Central memory CD4-positive, alpha-beta T cell (primary cell): ENCODE results near the gene UBXN2A.

Source experiments
- DNase-seq: peaks from one replicate; pipeline ENCODE4 v3.0.0; 2022

UBXN2A gene

DNA sequence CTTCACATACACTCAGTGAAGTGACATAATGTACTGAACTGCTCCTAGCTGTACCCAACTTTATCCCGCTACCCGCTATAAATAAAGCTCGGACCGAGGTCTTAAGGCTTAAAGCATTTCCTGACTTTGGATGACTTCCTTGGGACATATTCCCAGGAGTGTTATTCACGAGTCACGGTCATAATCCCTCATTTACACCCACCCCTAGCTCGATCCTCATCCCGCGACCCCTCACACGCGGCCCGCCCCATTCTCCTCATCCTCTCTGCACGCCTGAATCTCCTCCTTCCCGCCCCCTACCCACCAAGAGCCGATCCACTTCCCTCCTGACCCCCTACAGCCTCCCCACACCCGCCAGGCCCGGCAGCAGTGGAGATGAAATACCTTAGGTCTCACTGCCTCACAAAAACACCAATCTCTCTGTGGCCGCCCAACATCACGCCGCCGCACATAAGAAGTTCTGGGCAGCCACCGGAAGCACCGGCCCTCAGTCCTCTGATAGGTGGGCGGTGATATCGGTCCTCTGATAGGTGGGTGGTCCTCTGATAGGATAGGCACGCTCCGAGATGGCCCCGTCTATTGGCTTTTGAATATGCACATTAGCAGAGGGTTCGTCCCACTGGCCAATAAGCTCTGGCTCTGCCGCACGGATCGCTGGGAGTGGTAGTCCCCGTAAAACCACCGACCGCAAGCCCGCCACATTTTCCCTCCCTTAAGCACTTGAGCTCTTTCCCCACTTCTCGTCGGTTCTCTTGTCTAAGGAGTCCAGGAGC, 106.9 kb downstream of the UBXN2A start, which contains the start of gene WDCP:
WDCP (minus strand) TSS at position 462 of the 773 bp plus-strand sequence. CDS start 7,897 bp downstream, outside the sequence.
- DNase-seq: peak; percentile 94

DNA sequence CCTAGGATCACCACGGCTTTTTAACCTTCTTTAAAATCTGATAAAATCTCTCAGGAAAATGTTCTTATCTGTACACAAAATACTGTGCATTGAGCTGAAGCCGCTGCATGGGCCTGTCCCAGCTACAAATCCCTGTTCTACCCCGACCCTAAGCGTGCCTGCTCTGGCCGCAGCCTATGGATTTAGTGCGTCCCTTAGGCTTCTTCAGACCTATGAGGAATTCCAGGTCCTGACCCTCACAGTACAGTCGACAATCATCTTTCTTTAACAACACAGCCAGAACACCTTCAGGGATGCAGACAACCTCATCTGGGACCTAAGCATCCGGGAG, 107.4 kb downstream of the UBXN2A start:
- DNase-seq: no peak

DNA sequence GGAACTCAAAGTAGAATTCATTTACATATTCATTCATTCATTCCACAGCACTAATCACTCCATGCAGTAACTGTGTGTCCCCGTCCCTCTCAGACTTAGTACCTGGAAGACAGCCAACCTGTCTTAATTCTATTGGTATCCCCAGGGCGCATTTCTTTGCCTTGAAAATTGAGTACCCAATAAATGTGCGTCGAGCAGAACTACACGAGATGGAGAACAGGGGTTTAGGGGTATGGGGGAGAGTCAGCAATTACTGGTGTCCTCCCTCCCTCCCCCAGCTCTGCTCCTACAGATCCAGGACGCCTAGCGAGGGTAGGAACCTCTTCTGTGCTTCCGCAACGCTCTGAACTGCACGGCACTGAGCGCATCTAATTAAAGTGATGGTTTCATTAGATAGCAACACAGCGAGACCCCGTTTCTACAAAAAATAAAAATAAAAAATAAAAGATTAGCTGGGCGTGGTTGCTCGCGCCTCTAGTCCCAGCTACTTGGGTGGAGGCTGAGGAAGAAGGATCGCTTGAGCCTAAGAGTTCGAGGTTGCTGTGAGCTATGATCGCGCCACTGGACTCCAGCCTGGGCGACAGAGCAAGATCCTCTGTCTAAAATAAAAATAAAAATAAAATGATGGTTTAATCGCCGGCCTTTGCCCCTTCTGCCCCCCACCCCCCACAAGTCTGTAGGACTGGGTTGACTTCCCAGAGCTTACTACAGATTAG, 108.7 kb downstream of the UBXN2A start:
- DNase-seq: no peak

DNA sequence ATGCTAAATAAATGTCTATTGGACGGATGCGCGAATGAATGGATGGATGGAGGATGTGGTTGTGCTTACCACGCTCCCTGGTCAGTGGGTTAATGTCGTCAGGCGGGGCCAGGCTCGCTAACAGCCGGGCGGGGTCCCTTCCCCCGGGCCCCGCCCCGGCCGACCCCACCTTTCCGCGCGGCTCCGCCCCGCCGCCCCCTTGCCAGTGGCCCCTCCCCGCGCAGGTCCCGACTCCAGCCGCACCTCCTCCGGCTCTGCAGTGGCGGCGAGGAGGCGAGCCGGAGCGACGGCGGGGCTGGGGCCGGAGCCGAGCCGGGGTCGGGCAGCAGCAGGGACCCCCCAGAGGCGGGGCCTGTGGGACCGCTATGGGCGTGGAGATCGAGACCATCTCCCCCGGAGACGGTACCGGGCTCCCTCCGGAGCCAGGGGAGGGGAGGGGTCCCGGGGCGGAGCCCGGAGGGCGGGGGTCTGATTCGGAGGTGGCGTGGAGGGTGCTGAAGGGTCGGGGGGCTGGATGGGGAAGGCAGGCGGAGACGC, 109.3 kb downstream of the UBXN2A start, which contains the start of gene FKBP1B:
FKBP1B (plus strand) TSS at position 257 of the 537 bp plus-strand sequence; CDS start at position 366, 109 bp downstream.
- DNase-seq: peak; percentile 9

DNA sequence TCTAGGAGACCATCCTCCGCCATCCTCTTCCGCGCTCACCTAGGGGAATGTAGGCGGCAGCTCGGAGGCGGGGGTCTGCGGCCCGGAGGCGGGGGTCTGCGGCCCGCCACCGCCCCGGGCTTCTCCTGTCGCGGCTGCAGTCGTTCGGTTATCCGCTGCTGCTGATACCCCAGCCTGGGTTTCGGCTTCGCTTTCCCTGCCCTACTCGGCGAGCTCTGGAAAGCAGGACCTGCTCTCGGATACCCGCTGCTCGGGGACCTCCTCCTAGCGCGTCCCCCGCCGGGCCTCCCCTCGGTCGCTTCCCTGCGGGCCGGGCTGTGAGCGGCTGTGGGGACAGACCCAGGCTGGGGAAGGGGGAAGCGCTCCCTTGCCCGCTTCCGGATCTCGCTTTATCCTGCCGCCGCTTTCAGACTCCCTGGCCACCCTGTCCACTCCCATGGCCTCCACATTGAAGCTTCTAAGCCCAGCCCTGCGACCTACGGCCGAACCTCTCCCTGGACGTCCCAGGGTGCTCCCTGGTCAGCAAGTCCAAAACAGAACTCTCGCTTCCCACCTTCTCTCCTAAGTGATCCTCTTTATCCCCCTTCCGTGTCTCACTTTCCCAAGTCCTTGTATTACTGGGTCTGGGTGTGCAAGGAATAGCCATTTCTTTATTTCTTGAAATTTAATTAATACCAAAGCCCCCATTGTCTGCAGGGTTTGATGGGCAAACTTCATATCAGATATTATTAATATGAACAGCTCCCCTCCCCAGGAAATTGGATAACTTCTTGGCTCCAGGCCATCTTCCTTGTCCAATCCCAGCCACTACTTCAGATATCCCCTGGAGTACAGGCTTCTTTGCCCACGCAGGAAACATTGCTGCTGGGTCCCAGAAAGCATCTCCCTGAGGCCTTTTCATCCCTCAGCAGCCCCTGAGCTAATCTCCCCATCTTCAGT, 110.0 kb downstream of the UBXN2A start:
- DNase-seq: no peak

DNA sequence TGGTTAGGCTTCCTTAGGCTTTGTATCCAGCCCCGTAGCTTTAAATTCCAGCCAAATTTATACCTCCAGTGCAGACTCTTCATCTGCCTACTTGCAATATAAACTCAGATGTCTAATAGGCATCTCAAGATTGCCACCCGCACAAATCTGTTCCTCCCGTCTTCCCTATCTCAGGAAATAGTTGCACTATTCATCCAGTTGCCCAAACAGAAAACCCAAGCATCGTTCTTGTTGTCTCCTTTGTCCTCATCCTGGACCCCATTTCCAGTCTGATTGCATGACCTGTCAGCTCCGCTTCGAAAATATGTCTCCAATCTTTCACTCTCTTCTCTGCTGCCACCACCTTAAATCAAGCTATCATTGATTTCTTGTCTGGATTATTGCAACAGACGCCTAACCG, 111.6 kb downstream of the UBXN2A start:
- DNase-seq: no peak

DNA sequence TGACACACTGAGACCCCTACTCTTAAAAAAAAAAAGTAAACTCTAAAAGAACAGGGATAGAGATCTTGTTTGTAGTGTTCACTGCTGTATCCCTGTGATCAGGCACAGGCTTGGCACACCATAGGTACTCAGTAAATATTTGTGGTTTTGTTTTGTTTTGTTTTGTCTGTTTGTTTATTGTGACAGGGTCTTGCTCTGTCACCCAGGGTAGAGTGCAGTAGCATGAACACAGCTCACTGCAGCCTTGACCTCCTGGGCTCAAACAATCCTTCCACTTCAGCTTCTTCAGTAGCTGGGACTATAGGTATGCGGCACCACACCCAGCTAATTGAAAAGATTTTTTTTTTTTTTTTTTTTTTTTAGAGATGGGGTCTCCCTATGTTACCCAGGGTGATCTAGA, 112.7 kb downstream of the UBXN2A start:
- no peak for DNase-seq
